Inflammatory macrophage treated with lipopolysaccharide for 1 hour (primary cell): Measurements from ENCODE around the gene HS3ST2.

Source experiments
- DNase-seq, 2 donors: peaks; one replicate each; pipeline ENCODE4 v3.0.0-alpha.2; 2020 to 2022

The HS3ST2 gene

DNA sequence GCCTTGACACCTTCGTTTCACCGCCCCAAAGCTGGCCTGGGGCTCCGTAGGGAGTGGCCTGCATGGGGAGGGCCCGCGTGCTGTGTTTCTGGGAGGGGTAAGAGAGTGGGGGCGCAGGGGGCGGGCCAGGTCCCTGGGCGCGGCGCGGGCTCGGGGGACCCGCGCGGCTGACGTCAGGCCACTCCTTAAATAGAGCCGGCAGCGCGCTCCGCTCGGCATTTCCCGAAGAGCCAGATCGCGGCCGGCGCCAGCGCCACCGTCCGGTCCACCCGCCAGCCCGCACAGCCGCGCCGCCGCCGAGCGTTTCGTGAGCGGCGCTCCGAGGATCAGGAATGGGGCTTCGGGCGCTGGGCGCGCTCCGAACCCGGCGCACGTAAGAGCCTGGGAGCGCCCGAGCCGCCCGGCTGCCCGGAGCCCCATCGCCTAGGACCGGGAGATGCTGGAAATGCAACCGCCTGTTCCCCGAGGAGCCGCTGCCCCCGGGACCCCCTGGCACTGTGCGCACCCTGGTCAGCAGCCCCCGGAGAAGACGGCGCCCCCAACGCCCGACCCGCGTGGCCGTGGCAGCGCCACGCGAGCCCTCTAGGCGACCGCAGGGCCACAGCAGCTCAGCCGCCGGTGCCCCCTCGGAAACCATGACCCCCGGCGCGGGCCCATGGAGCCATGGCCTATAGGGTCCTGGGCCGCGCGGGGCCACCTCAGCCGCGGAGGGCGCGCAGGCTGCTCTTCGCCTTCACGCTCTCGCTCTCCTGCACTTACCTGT, at the start of gene HS3ST2:
Gene HS3ST2, plus strand, starts transcription at position 215 of the 763 bp plus-strand sequence. Its CDS starts 449 bp downstream, at position 664.
- peak; percentile 25 to 43 for DNase-seq

DNA sequence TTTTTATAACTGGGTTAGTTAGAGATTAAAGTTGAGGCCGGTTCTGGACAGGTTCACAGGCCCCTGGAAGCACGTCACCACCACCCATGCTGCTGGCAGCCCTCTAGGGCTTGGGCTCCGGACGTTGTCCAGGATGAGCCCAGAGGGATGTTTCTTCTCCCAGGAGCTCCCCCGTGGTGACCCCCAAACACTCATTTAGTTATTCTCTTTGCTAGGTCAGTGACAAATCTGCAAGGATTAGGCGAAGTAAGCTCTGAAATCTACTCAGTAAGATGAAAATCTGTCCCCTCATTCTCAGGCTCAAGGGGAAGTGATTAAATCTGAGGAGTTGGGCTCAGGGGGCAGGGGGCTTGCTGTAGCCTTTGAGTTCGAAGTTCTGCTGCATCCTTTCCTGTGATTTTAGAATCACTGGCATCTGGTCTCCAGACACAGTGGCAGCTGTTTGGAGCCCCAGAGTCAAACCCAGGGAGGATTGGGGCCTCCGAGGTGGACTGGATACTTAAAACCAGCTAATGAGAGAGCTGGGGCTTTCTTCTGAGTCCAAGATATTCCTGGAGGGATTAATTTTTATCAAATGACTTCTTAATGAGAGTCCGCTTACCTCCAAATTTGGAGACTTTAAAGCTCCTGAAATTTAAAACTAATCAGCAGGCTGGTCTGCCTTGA, 49.2 kb upstream of the HS3ST2 start:
- DNase-seq, result no peak

DNA sequence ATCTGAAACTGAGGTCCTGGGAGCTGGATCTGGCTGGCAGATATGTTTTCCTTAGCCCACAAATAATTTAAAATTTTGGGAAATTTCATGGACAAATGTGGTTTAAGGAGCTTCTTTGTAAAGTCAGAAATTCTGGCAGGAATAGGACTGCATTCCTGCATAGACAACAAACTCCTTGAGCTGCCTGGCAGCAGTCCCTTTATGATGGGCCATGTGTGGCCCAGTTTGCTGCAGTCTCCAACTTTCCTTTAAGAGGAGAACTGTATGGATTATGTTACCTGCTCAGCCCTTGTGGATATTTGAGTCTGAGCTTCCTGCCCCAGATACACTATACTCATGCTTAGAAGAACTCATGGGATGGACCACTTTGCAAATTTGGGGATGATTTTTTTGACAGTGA, 48.5 kb upstream of the HS3ST2 start:
- no peak for DNase-seq

DNA sequence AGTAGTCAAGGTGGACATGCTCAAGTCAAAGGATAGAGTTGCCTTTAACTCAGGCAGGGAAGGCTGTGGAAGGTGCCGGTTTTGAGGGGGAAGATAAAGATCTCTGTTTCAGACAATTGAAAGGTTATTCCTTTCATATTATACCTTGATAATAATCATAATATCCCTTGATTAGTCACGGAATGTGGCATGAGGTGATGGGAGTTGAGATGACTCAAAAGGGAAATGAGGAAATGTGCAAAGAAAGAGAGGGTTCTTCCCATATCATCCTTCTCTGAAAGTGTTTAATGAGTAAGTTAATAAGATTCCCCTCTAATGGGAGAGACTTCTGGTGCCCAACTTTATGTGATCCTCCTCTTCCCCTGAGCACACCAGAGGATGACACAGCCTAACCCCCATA, 43.1 kb upstream of the HS3ST2 start:
- DNase-seq, result no peak

DNA sequence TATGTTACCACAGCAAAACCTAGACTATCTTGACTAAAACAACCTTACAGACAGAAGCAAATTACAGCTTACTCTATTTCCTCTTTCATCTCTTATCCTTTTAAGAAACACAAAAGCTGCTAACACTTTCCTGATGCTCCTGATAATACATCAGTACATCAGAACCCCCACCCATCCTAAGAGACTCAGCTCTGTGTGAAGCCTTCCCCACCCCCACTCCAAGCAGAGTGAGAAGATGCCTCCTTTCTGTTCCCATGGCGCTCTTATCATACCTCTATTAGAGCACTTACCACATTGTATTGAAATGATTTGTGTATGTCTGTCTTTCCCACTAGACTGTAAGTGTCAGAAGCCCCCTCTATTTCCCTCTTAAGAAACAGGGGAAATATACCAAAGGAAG, 42.4 kb upstream of the HS3ST2 start:
- DNase-seq, result no peak

DNA sequence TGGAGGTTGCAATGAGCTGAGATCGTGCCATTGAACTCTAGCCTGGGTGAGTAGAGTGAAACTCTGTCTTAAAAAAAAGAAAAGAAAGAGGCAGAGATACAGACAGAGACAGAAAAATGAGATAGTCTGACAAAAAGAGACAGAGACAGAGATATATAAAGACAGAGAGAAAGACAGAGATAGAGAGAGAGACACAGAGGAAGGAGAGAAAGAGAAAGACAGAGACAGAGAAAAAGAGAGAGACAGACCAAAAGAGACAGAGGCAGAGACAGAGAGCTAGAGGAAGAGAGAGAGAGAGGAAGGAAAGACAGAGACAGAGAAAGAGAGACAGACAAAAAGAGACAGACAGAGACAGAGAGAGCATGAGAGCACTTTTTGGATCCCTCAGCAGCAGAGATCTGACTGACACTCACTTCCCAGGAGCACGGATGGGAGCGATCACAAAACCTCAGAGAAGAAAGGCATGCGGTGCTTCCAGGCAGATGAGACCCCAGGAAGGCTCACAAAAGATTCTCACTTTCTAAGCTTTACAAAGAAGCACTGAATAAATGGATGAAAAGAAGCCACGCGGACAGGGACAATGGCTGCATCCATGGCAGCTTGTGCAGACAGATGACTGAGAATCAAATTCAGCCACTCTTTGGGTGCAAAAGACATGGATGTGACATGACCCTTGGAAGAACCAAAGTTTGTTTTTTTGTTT, 38.6 kb upstream of the HS3ST2 start:
- no peak for DNase-seq

DNA sequence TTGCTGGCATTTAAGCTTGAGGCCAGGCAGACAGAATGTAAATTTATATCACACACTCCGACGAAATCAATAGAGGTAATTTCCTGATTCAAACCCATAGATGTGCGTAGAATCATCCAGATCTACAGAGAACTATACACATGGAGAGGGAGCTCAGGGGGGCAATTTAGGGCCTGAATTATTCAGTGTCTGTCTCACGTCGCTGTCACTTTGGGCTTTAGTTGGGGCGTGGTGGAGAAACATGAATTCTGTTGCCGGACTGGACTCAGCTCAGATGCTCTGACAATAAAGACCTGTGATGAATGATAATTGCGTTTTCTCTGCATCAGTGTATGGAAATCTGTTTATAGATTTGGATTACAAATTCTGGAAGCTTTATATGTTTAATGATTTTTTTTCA, 32.5 kb upstream of the HS3ST2 start:
- no peak for DNase-seq

DNA sequence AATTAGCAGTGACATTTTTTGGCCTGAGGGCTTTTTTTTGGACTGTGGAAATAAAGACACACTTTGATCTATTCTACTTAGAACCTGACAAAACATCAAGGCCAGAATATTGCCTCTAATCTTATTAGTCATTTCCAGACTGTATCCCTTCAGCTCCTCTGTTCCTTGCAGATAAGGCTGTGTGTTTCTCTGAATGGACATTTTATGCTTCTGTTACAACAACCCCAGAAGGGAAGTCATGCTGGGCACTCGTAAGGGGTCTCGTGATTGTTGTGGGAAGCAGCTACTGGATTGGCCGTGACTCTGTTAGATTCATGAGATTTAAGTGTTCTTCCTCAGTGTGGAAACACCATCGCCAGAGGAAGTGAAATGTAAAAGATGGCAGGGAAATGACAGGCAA, 31.6 kb upstream of the HS3ST2 start:
- peak; percentile 73 to 82 for DNase-seq

DNA sequence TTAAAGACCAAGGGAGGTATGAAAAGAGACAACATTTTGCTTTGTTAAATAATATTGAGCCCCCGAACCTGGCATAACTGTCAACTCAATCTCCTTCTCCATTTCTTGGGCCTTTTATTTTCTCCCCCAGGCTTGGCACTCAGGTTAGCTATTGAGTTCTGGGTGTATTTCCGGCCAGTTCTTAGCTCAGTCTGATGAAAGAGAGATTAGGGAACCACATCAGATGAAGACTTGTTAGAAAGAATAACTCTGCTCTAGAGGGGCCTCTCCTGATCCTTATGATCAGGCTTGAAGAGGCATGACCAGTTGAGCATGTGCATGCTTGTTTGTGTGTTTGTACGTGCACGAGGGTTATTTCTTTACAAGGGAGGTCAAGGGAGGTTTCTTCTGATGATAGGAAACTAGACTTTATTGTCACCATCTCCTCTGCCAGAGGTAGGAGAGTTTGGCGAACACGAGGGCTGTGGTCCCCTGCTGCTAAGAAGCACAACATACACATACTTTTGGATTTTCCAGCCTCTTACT, 29.2 kb upstream of the HS3ST2 start:
- DNase-seq, result no peak

DNA sequence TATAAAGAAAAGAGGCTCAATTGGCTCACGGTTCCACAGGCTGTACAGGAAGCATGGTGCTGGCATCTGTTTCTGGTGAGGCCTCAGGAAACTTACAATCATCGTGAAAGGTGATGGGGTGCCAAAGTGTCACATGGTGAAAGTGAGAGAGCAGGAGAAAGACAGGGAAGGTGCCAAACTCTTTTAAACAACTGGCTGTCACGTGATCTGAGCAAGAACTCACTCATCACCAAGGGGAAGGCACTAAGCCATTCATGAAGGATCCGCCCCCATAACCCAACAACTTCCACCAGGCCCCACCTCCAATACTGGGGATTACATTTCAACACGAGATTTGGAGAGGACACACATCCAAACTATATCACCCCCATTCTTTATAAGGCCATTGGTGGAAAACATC, 28.4 kb upstream of the HS3ST2 start:
- no peak for DNase-seq

DNA sequence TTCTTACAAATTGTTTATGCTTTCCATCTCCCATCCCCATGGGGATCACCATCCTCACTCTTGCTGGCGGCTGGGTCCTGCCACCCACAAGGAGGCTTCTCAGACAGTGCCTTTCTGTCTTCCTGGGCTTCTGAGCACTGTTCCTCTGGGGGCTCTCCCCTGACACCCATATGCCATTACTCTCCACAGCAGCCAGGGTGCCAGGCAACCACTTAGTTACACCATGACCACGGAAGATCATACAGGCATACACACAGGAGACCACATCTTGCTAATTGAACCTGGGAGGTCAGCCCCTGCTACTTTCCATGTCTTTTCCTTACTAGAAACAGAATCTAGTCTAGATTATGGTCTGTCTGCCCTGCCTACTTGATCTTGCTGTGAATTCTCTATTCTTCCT, 27.7 kb upstream of the HS3ST2 start:
- no peak for DNase-seq

DNA sequence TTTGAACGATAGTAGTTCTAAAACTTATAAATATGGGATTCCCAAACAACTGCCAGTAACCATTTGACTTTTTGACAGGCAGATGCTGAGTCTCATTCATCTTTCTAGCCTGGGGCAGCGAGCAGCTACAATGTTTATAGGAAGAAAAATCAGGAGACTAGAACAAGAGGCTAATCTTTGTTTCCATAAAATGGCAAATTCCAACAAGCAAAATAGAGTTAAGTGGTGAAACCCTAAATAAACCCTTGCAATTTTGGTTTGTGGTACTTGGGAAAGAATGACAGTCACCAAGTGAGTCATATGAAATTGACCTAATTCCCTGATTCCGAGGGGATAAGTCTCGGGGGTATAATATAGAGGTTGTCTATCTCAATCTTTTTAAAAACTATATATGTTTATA, 27.3 kb upstream of the HS3ST2 start:
- no peak for DNase-seq

DNA sequence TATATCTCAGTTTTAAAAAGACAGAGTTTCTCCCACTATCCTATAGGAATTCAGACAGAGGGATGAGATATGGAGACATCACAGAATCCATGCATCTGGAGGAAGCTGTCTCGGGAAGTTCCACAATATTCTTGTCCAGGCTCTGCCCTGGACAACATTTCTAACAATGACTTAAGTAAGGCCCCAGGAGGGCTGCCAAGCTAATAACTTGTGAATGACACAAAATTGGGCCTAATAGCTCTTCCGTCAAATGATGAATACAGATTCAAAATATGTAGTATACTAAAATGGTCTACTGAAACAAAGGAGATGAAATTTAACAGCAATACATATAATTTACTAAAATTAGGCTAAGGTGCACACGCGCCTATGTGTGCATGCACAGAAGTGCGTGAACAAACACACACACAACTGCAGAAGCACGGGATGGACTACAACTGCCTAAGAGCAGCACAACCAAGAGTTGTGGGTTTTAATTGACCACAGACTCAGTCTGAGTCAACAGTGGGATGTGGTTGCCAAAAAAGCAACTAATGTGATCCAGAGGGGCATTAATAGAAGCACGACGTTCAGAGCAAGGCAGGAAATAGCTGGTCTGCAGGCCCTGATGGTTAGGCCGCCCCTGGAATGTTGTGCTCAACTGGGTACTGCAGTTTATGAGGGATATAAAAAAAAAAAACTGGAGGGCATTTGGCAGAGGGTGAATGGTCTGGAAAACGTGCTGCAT, 26.3 kb upstream of the HS3ST2 start:
- DNase-seq, result peak; percentile 2 to 12

DNA sequence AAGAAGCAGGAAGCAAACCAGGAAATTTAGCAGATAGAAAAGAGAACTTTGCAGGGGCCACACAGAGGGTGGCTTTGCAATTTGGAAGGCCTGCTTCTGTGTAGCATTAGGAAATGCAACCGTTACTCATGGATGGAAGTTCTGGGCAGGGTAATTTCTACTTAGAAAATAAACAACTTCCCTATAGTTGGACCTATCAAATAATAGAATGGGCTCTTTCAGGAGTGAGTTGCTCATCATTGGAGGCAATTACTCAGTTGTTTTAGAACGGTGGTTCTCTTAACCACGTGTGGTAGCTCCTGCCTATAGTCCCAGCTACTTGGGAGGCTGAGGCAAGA, 25.8 kb upstream of the HS3ST2 start:
- peak; percentile 79 to 81 for DNase-seq

DNA sequence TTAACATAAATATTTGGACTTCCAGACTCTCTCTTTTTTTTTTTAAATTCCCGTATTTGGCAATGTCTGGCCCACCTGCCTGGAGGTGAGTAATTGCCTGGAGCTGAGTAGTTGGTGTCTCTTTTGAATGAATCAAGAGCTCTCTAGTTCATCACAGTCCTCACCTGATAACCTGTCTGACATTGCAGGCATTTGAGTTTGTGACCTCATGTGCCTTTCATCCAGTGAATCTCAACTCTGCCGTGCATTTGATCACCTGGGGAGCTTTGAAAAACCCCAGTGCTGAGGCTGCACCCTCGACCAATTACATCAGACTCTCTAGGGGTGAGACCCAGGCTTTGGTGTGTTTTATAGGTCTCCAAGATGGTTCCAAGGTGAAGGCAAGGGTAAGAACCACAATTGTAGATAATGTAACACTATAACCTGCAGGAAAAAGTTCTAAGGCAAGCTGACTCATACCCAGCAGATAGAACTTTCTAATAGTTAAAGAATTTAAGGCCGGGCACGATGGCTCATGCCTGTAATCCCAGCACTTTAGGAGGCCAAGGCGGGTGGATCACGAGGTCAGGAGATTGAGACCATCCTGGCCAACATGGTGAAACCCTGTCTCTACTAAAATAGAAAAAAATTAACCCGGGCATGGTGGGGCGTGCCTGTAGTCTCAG, 24.5 kb upstream of the HS3ST2 start:
- DNase-seq, result no peak

DNA sequence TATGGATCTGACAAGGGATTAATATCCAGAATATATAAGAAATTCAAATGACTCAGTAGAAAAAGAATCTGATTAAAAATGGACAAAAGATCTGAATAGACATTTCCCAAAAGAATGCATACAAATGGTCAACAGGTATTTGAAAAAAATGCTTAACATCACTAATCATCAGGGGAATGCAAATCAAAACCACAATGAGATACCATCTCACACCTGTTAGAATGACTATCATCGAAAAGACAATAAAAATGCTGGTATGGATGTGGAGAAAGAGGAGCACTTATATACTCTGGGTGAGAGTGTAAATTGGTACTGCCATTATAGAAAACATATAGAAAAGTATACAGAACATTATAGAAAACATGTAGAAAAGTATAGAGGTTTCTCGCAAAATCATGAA, 16.4 kb upstream of the HS3ST2 start:
- DNase-seq, result no peak

DNA sequence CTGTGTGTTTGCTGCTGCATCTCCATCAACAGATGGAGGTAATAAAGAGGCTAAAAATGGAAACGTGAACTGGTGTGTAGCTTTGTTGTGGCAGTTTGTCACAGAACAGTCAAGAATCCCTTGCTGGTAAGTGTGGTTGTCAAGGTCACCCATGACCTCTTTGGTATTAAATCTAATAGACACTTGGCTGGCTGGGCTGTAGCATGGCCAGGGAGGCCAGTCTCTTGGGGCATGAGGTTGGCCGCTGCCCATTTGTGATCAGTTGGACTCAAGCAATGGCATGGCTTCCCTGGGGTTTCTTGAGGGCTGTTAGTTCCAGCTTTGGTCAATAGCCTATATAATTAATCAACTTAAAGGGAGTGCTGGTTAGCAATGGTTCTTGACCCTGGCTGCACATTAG, 14.8 kb upstream of the HS3ST2 start:
- DNase-seq, result no peak

DNA sequence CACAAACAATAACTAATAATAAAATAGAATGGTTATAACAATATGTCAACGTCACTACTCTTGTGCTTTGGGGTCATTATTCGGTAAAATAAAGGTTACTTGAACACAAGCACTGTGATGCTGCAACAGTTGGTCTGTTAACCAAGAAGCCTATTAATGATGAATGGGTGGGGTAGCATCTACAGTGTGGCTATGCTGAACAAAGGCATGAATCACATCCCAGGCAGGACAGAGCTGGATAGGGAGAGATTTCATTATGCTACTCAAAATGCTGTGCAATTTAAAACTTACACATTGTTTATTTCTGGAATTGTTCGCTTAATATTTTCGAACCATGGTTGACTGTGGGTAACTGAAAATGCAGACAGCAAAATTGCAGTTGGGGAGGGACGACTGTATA, 9.1 kb upstream of the HS3ST2 start:
- DNase-seq, result no peak

DNA sequence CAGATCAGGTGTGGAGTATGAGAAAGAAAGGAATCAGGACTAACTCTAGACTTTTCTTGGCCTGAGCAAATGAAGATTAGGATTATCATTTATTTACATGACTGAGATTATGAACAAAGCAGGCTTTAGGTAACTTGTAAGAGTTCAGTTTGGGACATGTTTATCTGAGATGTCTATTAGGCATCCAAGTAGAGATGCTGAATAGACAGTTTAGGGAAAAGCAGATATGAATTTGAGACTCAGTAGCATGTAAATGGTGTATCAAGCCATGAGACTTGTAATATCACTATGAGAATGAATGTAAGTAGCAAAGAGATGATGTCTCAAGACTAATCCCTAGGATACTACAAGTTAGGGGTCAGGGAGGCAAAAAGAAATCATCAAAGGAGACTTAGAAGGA, 8.6 kb upstream of the HS3ST2 start:
- no peak for DNase-seq

DNA sequence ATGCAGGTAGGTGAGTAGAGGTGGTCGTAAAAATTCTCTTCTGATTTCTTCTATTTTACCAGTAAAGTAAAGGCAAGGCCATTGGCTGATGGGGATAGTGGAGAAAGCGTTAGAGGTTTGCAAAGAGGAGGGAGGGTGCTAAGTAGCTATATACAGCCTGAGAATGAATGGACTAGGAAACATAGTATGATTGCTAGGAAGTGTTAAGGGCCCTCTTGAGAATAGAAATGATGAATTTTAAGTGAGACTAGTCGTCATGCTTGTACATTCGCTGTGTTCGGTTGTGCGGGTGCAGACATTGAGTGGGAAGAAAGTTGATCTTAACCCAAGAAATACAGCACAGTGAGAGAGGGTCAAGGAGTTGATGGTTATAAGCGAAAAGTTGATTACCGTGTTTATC, 7.2 kb upstream of the HS3ST2 start:
- DNase-seq, result no peak

DNA sequence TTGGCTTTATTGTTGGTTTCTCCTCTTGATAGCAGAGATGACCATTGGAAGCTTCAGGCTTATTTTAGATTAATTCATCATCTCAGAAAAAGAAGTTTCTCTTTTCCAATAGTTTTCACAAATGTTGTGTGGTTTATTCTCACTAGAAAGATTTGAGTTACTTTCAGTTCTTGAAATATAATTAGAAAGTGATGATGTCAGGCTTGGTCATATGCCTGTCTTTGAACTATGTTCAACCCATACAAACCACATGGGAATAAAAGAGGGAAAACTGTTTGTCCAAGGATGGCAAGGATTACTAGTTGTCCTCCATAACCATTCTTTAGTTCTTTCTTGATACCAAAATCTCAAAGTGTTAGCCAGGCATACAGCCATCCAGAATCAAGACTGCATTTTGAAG, 3.7 kb upstream of the HS3ST2 start:
- peak in 1 of 2 donors; percentile 31 for DNase-seq

DNA sequence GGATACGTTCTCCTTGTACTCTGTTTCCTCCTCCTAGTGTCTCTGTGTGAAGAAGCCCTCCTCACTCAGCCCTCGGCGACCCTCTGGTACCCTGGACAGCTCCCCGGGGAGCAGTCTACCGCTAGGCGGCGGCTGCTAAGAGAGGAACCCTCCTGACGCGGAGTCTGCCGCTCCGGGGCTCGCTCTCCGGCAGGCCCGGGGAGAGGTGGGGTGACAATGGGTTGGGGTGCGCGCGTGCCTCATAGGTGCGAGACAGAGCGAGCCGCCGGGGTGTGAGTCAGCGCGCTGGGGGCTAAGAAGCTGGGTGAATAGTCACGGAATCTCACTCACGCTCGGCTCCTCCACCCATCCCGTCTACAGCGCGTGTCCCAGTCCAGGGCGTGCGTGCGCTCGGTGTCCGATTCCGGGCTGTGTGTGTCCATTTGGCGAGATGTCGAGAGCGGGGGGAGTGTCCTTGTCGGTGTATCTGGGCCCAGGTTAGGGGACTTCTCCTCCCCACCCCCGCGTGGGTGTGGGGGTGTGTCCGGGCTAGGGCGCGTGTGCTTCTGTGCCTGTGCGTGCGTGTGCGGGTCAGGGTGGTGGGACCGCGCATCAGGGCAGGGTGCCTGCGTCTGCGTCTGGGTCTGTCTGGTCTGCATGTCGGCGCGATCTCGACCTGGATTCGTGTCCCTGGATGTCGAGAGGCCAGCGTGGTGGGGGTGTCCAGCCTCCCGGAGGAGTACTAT, 577 bp upstream of the HS3ST2 start:
- DNase-seq, result peak; percentile 11 to 48
